HG02571 (cell line): ENCODE data around the gene PLEKHG5.

Source experiments
- ATAC-seq: cut with Tn5 transposase; IDR thresholded peaks from one replicate; pipeline ENCODE4 v1.9.1; 2021; ENCODE audit warnings: mild to moderate bottlenecking, moderate library complexity; ENCODE audit not compliant: unreplicated experiment

The PLEKHG5 gene

DNA sequence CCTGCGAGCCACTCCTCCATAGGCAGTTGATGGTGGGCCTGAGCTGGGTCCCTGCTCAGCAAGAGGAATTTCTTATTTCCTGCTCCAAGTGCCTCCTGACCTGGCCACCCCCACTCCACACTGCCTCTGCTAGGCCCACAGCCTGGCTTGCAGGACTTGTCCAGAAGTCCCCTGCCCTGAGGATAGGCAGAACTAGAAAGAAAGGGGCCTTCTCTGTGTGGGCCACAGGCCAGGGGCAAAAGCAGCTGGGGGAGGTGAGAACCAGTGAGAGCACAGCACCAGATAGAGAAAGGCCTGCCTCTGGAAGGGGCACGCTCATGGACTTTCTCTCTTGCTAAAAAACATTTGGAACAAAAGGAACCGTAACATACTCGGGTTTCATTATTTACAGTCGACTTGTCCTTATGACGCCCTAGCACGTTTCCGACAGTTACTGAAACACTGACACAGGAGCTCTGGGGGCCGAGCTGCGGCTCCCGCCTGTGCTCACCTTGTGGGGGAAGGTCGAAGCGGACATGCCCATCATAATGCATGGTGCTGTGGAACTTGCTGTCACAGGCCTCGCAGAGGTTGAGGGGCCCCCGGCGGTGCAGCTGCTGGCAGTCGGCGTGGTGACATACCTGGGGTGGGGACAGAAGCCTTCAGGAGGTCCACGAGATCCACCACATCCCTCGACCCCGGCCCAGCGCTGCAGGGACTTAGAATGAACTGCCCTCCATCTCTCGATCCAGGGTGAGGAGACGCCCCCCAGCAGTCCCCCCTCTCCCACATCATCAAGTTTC lies 14.2 kb downstream of the PLEKHG5 start:
- ATAC-seq, result no peak

DNA sequence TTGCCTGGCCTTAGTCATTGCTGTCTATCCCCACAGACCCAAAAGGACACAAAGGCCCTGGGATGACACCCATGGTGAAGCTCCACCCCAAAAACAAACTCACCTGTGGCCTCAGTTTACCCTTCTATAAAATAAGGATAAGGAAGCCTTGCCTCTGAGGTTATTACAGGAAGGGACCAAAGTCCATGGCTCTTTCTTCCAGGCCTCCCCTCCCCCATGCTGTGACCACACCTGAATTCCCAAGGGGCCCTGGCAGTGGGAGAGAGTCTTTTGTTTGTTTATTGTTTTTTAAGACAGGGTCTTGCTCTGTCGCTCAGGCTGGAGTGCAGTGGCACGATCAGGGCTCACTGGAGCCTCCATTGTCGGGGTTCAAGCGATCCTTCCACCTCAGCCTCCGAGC lies 15.0 kb downstream of the PLEKHG5 start:
- no peak for ATAC-seq

DNA sequence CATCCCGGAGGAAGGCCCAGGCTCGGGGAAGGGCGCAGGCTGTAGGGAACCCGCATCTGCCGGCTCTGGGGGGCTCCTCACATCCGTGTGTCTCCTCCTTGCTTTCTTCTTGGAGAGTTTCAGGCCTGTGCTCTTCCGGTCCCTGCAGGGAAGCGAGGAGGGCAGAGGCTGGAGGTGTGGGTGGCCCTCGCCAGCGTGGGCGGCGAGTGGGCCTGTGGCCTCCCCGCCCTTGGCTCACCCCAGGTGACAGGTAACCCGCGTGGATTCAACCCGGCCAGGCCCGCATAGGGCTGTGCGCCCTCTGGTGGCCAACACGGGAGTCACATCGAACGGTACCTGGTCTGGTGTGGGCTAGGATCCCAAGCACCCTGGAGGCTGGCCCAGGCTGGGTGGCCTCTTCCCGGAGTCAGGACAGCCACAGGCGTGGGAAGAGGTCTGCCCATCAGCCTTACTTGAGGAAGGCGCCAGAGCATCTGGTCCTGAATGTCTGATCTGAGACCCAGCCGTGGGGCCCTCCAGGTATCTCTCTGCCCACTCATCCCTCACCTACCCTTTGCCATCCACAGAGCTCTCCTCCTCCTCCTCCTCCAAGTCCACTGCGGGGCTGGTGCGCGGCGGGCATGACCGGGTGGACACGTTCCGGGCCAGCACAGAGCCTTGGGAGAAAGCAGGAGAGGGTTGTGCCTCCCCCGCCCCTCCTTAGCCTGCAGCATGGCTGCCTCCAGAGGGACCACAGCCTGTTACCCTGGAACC lies 15.9 kb downstream of the PLEKHG5 start:
- peak; percentile 53 for ATAC-seq

DNA sequence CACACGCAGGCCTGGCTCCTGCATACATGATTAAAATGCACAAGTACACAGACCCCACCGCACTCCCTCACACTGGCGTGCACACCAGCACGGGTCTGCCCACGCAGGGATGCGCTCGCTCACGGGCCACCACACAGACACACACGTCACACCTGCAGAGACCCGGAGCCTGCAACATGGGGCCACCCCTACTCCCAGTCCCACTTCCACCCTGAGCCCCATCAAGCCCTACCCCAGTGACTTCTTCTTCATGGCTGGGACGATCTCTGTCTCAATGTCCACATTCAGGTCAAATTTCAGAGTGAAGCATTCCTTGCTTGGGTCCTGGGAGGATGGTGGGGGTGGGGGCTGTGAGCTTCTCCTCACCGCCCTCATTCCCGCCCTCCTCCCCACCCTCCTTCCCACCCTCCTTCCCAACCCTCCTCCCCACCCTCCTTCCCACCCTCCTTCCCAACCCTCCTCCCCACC lies 16.6 kb downstream of the PLEKHG5 start:
- no peak for ATAC-seq

DNA sequence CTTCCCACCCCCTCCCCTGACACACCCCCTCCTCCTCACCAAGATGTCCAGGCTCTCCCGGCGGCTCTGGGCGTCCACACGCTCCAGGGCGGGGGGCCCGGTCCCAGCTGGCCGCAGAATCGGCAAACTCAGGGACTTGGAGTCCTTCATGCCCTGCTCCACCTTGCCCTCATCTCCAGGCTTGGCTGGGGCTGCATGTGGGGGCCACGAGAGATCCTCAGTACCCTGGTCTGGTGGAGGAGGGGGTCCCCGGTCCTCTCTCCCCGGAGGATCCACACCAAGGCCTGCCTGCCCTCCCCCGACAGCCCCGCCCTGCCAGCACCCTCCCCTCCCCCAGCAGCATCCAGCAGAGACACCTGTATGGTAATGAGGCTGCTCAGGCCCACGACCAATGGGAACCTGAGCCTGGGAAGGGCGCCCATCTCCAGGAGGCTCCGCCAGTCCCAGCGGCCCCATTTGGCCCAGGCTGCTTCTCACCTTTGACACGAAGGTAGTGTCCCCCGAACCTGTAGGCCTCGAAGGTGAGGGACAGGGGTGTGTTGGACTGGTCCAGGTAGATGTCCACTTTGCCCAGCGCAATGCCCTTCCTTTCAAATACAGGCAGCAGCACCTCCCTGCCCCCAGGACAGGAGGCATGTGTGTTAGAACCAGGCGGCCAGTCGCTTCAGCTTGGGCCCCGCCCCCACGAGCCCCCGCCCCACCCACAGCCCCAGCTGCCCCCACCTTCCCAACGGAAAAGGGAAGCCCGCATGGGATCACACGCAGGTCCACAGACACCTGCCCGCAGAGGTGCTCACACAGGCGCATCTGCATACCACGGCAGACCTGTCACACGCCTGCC lies 17.3 kb downstream of the PLEKHG5 start:
- ATAC-seq, result no peak

DNA sequence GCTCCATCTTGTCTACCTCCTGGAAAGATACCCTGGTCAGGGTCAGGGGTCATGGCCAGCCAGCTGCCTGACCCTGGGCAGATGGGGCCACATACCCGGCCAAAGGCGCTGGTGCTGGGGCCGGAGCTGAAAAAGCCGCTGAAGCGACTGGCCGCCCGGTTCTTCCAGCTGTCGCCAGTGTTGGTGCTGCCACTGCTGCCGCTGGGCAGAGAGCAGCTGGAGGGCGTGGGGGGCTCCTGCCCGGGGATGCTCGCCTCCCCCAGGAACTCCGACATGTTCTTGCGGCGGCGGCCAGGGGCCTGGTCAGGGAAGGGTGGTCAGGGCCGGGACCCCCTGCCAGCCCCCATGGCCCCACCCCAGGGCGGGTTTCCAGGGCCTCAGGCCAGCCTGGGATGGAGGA lies 18.3 kb downstream of the PLEKHG5 start:
- no peak for ATAC-seq

DNA sequence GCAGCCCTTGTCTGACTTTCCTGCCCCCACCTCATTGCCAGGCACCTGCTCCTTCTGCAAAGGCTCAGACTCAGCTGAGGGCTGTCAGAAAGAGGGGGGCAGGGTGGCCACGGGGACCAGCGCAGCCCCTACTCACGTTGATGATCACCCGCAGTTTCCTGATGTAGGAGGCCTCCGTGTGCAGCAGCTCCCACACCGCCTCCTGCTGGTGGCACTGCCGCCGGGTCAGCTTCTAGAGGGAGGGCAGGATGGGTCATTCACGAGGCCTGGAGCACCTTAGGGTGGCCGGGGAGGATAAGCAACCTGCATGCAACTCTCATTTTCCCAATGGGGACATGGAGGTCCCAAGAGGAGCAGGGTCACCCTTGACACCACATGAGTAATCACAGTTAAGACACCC lies 19.1 kb downstream of the PLEKHG5 start:
- no peak for ATAC-seq

DNA sequence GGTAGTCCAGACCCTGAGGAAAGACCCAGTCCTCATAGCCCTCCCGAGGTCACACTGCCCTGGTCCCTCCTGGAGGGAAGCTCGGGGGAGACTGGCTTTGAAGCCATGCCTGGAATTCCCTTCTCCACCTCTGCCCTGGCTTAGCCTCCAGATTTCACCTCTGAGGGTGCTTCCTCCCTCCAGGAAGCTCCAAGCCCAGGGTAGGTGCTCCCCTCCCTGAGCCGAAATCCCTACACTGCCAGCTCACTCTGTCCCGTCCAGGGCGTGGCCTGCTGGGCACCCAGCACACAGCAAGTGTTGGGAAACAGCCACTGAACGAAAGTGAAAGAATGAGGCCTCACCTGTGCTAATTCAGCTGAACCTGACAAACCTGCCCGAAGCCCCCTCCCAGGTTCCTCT lies 19.5 kb downstream of the PLEKHG5 start:
- ATAC-seq, result no peak

DNA sequence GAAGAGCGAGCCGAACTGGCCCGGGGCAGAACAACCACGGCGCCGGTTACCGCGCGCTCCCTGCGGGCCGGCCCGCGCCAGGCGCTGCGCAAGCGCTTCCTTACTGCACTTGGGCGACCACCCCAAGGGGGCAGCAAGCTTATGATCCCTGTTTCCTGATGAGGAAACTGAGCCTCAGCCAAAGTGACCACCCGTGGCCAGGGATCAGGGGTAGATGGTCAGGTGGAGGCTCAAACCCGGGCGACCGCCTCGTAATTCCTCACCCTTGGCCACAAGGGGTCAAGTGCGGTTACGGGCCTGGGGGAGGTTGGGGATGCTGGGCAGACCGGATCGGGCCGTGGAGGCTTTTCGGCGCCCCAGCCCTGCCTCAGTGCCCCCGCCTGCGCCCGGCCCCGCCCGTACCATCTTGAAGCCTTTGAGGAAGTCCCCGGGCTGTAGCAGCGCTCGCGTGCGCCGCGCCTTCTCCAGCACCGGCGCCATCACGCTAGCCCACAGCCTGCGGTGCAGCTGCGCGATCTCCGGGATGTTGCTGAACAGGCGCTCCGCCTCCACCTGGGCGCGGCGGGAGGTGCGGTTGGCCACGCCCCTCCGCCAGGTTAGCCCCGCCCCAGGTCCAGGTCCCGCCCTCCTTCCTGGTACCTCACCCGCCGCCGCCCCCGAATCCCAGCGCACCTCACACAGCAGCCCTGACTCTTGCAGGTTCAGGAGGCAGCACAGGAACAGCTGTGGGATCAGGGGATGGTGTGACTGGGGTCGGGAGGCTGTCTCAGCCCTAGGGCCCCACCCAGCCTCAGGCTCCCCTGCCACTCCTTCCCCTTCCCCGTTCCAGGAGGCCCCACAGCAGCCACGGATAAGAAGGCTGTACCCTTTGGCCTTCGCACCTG lies 20.1 kb downstream of the PLEKHG5 start:
- no peak for ATAC-seq

DNA sequence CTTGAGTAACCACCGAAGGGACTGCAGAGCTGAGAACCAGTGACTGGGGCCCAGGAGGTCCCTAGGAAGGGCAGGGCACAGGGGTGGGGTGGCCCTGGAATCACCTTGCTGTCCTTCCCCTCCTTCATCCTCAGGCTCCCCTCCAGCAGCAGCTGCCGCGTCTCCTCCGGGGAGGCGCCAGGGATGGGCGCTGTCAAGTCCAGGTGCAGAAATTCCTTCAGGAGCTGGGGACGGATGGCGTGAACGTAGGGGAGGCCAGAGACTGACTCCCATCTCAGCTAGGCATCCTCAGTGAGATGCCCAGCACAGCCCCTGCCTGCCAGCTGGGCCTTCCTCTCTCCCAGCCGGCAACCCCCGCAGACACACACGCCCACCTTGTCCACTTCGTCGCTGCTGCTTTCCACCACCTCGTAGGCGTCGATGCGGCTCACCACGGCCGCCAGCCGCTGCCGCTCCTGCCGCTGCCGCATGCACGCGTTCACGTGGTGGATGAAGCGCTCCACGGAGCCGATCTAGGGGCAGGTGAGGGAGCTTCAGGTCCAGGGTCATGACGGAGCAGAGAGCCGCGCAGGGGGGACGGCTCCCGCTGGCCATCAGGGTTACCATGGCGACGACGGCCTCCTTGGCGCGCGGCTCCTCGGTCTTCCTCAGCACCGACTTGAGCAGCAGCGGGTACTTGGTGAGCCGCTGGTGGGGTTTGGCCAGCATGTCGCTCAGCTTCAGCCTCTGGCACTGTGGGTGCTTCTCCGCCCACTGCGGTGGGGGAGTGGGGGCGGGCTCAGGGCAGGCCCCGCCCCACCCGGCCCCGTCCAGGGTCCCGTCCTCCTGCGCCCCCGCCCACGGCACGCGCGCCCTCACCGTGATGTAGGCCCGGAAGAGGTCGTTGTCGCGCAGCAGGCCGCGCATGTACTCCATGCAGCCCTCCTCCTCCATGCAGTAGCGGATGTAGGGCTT lies 21.1 kb downstream of the PLEKHG5 start:
- no peak for ATAC-seq

DNA sequence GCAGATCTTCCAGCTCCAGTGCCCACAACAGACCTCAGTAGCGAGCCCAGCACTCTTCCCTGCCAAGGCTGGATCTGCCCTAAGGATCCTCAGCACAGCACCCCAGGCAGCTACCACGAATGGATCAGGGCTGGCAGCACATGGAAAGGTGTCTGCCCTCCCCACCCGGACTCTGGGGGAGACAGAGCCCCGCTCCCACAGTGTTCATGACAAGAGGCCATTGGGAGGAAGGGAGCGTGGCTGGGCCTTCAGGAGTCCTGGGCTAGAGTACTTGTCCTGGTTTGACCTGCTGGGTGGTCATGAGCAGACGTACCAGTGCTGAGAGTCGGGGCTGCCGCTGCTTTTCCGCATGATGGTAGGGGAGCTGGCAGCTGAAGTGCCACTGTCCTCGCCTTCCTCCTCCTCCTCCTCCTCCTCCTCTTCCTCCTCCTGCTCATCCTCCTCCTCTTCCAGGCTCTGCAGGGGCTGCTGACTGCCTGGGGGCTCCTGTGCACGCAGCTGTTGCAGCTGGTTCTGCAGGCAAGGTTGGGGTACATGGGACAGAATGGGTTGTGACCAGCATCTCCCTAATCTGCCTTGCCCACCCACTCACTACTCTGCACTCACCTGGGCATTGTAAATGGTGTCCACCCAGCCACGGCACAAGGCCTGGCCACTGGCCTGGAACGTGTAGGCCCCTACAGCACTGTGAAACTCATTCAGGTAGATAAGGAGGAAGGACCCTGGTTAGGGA lies 22.6 kb downstream of the PLEKHG5 start:
- ATAC-seq, result no peak

DNA sequence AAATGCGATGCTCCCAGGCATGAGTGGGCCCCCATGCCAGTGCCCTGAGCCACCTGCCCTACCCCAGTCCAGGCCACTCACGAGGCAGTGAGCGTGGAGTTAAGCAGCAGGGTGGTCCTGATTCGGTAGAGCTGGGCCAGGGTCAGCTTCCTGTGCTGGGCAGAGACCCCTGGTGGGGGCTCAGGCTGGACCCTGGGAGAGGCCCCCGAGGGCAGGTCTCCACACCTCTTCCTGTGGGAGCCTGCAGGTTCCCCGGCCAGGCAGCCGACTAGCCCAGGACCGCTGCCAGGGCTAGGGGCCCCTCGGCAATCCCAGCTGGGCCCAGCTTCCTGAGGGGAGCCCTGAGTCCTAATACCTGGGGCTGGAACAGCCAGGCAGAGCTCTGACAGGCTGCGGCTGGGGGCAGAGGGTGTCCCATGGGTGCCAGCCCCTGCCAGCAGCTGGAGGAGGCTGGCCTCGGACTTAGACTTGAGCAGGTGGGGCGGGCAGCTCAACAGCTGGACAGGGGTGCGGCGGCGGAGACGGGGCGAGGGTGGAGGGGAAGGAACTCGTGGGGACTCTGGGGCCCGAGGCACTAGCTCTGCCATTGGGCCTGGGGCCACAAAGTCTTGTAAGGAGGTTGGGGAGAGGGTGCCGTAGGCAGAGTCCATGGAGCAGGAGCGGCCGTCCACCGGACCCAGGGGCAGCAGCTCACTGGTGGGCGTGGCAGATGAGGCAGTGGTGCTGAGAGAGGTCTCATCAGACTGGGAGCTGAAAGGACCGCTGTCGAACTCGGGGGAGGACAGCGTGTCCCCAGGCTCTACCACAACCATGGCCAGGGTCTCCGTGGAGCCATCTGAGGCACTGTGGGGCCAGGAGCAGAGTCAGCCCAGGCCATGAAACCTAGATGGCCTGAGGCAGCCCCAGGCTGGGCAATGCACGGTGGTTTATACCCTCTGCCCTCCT lies 23.5 kb downstream of the PLEKHG5 start:
- no peak for ATAC-seq

DNA sequence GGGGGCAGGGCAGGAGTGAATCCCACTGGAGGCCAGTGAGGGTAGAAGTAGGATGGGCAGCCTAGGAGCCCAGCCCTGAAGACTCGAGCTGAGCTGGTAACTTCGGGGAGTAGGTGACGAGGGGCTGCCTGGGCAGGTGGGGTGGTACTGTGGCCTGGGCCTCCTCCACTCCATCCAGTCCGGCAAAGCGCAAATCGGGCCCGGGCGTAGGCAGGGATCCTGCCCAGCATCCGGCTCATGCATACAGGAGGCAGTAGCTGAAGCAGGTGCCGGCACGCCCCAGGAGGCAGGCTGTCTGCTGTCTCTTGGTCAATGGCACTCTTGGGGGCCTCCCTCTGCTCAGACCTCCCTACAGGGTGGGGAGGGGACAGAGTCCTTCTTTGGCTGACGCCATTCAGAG lies 24.2 kb downstream of the PLEKHG5 start:
- no peak for ATAC-seq

DNA sequence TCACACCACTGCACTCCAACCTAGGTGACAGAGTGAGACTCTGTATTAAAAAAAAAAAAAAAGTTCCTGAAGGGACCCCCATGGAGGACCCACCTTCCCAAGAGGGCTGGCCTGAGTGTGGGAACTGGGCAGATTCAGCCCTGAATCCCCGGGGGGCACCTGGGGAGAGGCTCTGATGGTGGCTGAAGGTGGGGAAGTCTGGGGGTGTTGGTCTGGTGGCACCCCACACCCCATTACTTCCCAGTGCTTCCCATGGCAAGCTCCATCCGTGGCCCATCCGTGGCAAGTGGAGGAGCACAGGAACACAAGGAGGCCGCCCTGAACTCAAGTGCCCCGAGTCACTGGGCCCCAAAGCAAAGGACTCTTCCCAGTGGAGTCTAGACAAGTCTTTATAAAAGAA lies 24.7 kb downstream of the PLEKHG5 start:
- no peak for ATAC-seq

DNA sequence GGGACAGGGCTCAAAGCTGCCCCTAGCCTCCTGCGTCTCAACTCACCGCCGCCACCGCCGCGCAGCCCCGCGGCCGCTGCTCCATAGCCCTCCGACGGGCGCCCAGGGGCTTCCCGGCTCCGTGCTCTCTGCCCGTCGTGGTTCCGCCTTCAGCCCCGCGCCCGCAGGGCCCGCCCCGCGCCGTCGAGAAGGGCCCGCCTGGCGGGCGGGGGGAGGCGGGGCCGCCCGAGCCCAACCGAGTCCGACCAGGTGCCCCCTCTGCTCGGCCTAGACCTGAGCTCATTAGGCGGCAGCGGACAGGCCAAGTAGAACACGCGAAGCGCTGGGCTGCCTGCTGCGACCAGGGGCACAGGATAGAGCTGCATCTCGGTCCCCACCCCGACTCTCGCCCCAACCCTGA lies 25.4 kb downstream of the PLEKHG5 start, which contains the start of gene TNFRSF25:
Gene TNFRSF25, minus strand, starts transcription at position 151 of the 400 bp plus-strand sequence. Its CDS starts 66 bp downstream, at position 85.
- ATAC-seq, result no peak

DNA sequence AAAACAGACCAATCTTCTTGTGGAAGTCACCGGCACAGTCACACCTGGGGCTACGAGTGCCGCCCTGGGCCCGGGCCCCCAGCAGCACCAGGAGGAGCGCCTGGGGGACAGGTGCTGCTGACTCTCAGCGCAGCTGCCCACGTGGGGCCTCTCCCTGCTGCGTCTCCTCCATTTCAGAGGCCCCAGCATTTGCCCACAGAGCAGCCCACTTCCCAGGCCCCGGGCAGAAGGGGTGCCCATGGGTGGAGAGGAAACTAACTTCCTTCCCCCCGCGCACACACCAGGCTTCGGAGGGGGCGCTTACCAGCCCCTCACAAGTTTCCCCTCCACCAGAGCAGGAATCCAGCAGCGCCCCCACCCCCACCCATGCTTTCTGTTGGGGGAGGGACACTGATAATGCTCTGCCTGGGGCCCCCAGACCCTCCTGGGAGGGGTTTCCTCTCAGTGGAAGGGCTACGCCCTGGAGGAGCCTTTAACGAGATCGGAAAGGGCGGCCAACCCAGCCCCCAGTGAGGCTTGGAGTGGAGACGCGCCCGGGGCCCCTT lies 25.9 kb downstream of the PLEKHG5 start:
- ATAC-seq, result no peak

DNA sequence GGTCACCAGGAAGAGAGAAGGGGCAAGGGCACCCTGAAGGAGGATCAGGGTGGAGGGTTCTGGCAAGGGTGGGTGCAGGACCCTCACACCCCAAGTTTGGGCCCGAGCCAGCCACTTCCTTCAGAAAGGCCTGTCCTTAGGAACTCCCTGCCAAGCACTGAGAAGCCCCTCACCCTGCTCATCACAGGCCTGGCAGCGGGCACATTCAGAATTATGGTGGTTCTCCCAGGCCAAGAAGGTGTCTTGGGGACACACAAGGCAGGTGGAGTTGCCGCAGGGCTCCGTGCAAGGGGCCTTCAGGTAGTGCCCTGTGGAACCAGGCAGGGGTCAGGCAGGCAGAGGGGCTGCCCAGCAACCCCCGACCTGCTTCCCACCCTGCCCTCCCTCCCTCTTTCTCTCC lies 26.6 kb downstream of the PLEKHG5 start:
- ATAC-seq, result no peak
